HepG2 (cell line): ENCODE results near the gene CATSPERE. TPM values are rescaled to one million over a fixed set of nuclear protein-coding genes. Genes with fewer than 3 reads are reported as not detected.

Experiments
- ATF5 ChIP-seq: sonication (generic); formaldehyde crosslinking; IDR thresholded peaks from 2 replicates; pipeline ENCODE4 v1.4.0; 2020; ENCODE audit warnings: mild to moderate bottlenecking, low read depth, missing genetic modification reagents
- CAMTA2 ChIP-seq: sonication (generic); formaldehyde crosslinking; IDR thresholded peaks from 2 replicates; pipeline ENCODE4 v1.4.0; 2020; ENCODE audit warnings: mild to moderate bottlenecking, missing genetic modification reagents, borderline replicate concordance
- MXD4 ChIP-seq: IDR thresholded peaks from 2 replicates; pipeline ENCODE4 v1.6.1; 2016; ENCODE audit warnings: mild to moderate bottlenecking, missing biosample characterization, missing genetic modification reagents
- SOX6 ChIP-seq, 2 experiments: fragments of 450-650 bp in 1 of 2; sonication (generic) in 1 of 2; formaldehyde crosslinking in 1 of 2; IDR thresholded peaks; 2 replicates each; pipeline versions ENCODE4 v1.4.0 to v1.6.1; 2017 to 2020; ENCODE audit warnings: antibody characterized with exemption in 1 of 2, mild to moderate bottlenecking in 1 of 2, missing genetic modification reagents in 1 of 2
- ZNF160 ChIP-seq: sonication (generic); formaldehyde crosslinking; IDR thresholded peaks from 2 replicates; pipeline ENCODE4 v1.8.0; 2022; ENCODE audit warnings: mild to moderate bottlenecking, inconsistent platforms, missing genetic modification reagents
- ZNF318 ChIP-seq: sonication (generic); formaldehyde crosslinking; IDR thresholded peaks from 2 replicates; pipeline ENCODE4 v1.4.0; 2020; ENCODE audit warnings: mild to moderate bottlenecking, missing genetic modification reagents
- ZNF432 ChIP-seq: sonication (generic); formaldehyde crosslinking; IDR thresholded peaks from 2 replicates; pipeline ENCODE4 v1.5.0; 2020; ENCODE audit warnings: missing genetic modification reagents, mild to moderate bottlenecking, borderline replicate concordance
- ZNF672 ChIP-seq: sonication (generic); formaldehyde crosslinking; IDR thresholded peaks from 2 replicates; pipeline ENCODE4 v1.8.1; 2022; ENCODE audit warnings: missing genetic modification reagents
- ZNF788 ChIP-seq: sonication (generic); formaldehyde crosslinking; IDR thresholded peaks from 2 replicates; pipeline ENCODE4 v1.5.0; 2020; ENCODE audit warnings: mild to moderate bottlenecking, missing genetic modification reagents, borderline replicate concordance
- polyA plus RNA-seq, 8 experiments: library from polyadenylated mRNA; depleted of rRNA in 3 of 8; stranded (reverse) in 7 of 8; unstranded in 1 of 8; fragments of >200 nt; fragmentation: Illumina TruSeq in 4 of 8; extraction: Trizol in 4 of 8; gene quantifications; 2 replicates each; pipeline versions ENCODE4 v1.2.1 to v1.2.3, GENCODE V29; 2011 to 2016; ENCODE audit warnings: low read depth in 4 of 8, missing spikeins in 1 of 8, mixed read lengths in 1 of 8; ENCODE audit not compliant: insufficient read depth in 1 of 8
- total RNA-seq, 5 experiments: library from RNA; depleted of rRNA; stranded (reverse); fragments of >200 nt; fragmentation: Illumina TruSeq; extraction: Trizol; gene quantifications; 2 replicates each; pipeline ENCODE4 v1.2.3, GENCODE V29; 2016; ENCODE audit warnings: low read depth in 1 of 5
- TF ChIP-seq, protein P1 (sequence below): sonication (generic); formaldehyde crosslinking; IDR thresholded peaks from 2 replicates; pipeline ENCODE4 v1.4.0; 2020; ENCODE audit warnings: missing genetic modification reagents, low read depth, mild to moderate bottlenecking, borderline replicate concordance
- TF ChIP-seq, protein P2 (sequence below): sonication (generic); formaldehyde crosslinking; IDR thresholded peaks from 2 replicates; pipeline ENCODE4 v1.4.0; 2020; ENCODE audit warnings: missing genetic modification reagents
- TF ChIP-seq, protein P3 (sequence below): sonication (generic); formaldehyde crosslinking; IDR thresholded peaks from 2 replicates; pipeline ENCODE4 v1.4.0; 2020; ENCODE audit warnings: mild to moderate bottlenecking, missing genetic modification reagents

CATSPERE gene
- total and polyA plus RNA-seq, 2 of the 13 experiments (the other 11 are each of a cell fraction or from before 2014, with no cell fraction given): 0.34 to 0.51 TPM

DNA sequence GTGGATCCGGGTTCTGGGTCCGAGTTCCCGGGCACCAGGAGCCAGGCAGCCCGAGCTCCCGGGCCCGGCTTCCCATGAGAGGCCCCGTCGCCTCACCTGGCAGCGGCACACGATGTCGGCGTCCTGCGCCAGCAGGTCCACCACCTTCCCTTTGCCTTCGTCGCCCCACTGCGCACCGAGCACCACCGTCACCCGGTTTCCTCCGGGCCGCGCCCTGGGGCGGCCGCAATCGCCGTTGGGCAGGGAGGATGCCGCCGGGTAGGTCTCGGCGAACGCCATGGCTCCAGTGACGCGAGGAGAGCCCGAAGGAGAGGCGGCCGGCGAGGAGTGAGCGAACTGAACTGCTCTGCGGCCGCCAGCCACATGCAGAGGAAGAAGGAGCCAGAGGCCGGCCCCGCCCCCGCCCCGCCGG lies 9.5 kb upstream of the CATSPERE start, which contains the start of gene ADSS2 (continued):
- TF ChIP-seq, protein P1, sequence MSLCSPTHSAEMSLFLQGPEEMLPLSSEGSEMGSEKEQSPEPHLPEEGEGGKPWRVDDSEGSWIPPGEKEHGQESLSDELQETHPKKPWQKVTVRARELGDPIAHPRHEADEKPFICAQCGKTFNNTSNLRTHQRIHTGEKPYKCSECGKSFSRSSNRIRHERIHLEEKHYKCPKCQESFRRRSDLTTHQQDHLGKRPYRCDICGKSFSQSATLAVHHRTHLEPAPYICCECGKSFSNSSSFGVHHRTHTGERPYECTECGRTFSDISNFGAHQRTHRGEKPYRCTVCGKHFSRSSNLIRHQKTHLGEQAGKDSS (CRISPR knock-in tag): peak; percentile 40; the same call in 1 of the 2 replicates
- TF ChIP-seq ZNF318 (CRISPR knock-in tag) (no peak), ZNF672 (CRISPR knock-in tag) (peak; percentile 69; the same call in 1 of the 2 replicates), ZNF788 (CRISPR knock-in tag) (peak; percentile 50; the same call in 1 of the 2 replicates), SOX6 (IDR thresholded peaks at IDR 0.05) (no peak), SOX6 (CRISPR knock-in tag; IDR thresholded peaks at IDR 0.05) (no peak), ZNF160 (peak; percentile 46; the same call in 1 of the 2 replicates), CAMTA2 (CRISPR knock-in tag) (peak; percentile 81; the same call in 1 of the 2 replicates), ZNF432 (no peak), MXD4 (CRISPR knock-in tag) (peak; percentile 59), ATF5 (CRISPR knock-in tag) (no peak)
- TF ChIP-seq, protein P2, sequence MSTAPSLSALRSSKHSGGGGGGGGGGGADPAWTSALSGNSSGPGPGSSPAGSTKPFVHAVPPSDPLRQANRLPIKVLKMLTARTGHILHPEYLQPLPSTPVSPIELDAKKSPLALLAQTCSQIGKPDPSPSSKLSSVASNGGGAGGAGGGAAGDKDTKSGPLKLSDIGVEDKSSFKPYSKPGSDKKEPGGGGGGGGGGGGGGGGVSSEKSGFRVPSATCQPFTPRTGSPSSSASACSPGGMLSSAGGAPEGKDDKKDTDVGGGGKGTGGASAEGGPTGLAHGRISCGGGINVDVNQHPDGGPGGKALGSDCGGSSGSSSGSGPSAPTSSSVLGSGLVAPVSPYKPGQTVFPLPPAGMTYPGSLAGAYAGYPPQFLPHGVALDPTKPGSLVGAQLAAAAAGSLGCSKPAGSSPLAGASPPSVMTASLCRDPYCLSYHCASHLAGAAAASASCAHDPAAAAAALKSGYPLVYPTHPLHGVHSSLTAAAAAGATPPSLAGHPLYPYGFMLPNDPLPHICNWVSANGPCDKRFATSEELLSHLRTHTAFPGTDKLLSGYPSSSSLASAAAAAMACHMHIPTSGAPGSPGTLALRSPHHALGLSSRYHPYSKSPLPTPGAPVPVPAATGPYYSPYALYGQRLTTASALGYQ (CRISPR knock-in tag): no peak
- TF ChIP-seq, protein P3, sequence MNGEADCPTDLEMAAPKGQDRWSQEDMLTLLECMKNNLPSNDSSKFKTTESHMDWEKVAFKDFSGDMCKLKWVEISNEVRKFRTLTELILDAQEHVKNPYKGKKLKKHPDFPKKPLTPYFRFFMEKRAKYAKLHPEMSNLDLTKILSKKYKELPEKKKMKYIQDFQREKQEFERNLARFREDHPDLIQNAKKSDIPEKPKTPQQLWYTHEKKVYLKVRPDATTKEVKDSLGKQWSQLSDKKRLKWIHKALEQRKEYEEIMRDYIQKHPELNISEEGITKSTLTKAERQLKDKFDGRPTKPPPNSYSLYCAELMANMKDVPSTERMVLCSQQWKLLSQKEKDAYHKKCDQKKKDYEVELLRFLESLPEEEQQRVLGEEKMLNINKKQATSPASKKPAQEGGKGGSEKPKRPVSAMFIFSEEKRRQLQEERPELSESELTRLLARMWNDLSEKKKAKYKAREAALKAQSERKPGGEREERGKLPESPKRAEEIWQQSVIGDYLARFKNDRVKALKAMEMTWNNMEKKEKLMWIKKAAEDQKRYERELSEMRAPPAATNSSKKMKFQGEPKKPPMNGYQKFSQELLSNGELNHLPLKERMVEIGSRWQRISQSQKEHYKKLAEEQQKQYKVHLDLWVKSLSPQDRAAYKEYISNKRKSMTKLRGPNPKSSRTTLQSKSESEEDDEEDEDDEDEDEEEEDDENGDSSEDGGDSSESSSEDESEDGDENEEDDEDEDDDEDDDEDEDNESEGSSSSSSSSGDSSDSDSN: peak; percentile 82
